HepG2 (cell line): ENCODE data around the gene FLYWCH1. TPM values are rescaled to one million over a fixed set of nuclear protein-coding genes. Genes with fewer than 3 reads are reported as not detected.

Source experiments
- ARNTL ChIP-seq: sonication (generic); formaldehyde crosslinking; IDR thresholded peaks from 2 replicates; pipeline ENCODE4 v1.4.0; 2020; ENCODE audit warnings: mild to moderate bottlenecking, missing genetic modification reagents
- ATF7-NPFF ChIP-seq: sonication (generic); formaldehyde crosslinking; IDR thresholded peaks from 2 replicates; pipeline ENCODE4 v1.8.1; 2023; ENCODE audit warnings: mild to moderate bottlenecking, low read depth, missing genetic modification reagents, moderate library complexity
- DMAP1 ChIP-seq: IDR thresholded peaks from 2 replicates; pipeline ENCODE4 v1.6.1; 2016
- DNMT3B ChIP-seq: conservative IDR thresholded peaks from 2 replicates; pipeline ENCODE4 v1.6.1; 2016; ENCODE audit warnings: missing biosample characterization, control low read depth
- E2F2 ChIP-seq: sonication (generic); formaldehyde crosslinking; IDR thresholded peaks from 2 replicates; pipeline ENCODE4 v1.4.0; 2020; ENCODE audit warnings: missing genetic modification reagents, borderline replicate concordance
- HMG20A ChIP-seq: IDR thresholded peaks from 2 replicates; pipeline ENCODE4 v1.6.1; 2016; ENCODE audit warnings: borderline replicate concordance
- MED13 ChIP-seq: sonication (generic); formaldehyde crosslinking; IDR thresholded peaks from 2 replicates; pipeline ENCODE4 v1.5.0; 2020; ENCODE audit warnings: missing genetic modification reagents
- NR2F2 ChIP-seq: IDR thresholded peaks from 2 replicates; pipeline ENCODE4 v1.6.1; 2012; ENCODE audit warnings: low read depth, inconsistent platforms, borderline replicate concordance
- PAF1 ChIP-seq: IDR thresholded peaks from 2 replicates; pipeline ENCODE4 v1.6.1; 2016; ENCODE audit warnings: missing genetic modification reagents, missing compliant biosample characterization
- PTBP1 ChIP-seq: fragments of 200-400 bp; formaldehyde crosslinking; IDR thresholded peaks from 2 replicates; pipeline ENCODE4 v1.6.1; 2018; ENCODE audit warnings: low read length, low read depth; ENCODE audit not compliant: poor library complexity, severe bottlenecking
- SIN3A ChIP-seq: IDR thresholded peaks from 2 replicates; pipeline ENCODE4 v1.6.1; 2011; ENCODE audit warnings: low read depth, mild to moderate bottlenecking, control low read depth, low read length, borderline replicate concordance
- SP140L ChIP-seq: sonication (generic); formaldehyde crosslinking; IDR thresholded peaks from 2 replicates; pipeline ENCODE4 v1.4.0; 2020; ENCODE audit warnings: missing genetic modification reagents, borderline replicate concordance
- TAF1 ChIP-seq: sonication (generic); formaldehyde crosslinking; IDR thresholded peaks from 2 replicates; pipeline ENCODE4 v1.4.0; 2020; ENCODE audit warnings: missing genetic modification reagents
- ZBTB38 ChIP-seq: sonication (generic); formaldehyde crosslinking; IDR thresholded peaks from 2 replicates; pipeline ENCODE4 v1.5.1; 2020; ENCODE audit warnings: mild to moderate bottlenecking, missing genetic modification reagents
- ZFP41 ChIP-seq: sonication (generic); formaldehyde crosslinking; IDR thresholded peaks from 2 replicates; pipeline ENCODE4 v1.4.0; 2020; ENCODE audit warnings: mild to moderate bottlenecking, missing genetic modification reagents, borderline replicate concordance
- ZNF264 ChIP-seq: sonication (generic); formaldehyde crosslinking; IDR thresholded peaks from 2 replicates; pipeline ENCODE4 v1.4.0; 2020; ENCODE audit warnings: missing genetic modification reagents
- ZNF484 ChIP-seq: sonication (generic); formaldehyde crosslinking; IDR thresholded peaks from 2 replicates; pipeline ENCODE4 v1.5.1; 2020; ENCODE audit warnings: mild to moderate bottlenecking, low read depth, missing genetic modification reagents, borderline replicate concordance
- ZNF746 ChIP-seq: sonication (generic); formaldehyde crosslinking; IDR thresholded peaks from 2 replicates; pipeline ENCODE4 v1.8.0; 2022; ENCODE audit warnings: mild to moderate bottlenecking, missing genetic modification reagents
- polyA plus RNA-seq, 8 experiments: library from polyadenylated mRNA; depleted of rRNA in 3 of 8; stranded (reverse) in 7 of 8; unstranded in 1 of 8; fragments of >200 nt; fragmentation: Illumina TruSeq in 4 of 8; extraction: Trizol in 4 of 8; gene quantifications; 2 replicates each; pipeline versions ENCODE4 v1.2.1 to v1.2.3, GENCODE V29; 2011 to 2016; ENCODE audit warnings: low read depth in 4 of 8, missing spikeins in 1 of 8, mixed read lengths in 1 of 8; ENCODE audit not compliant: insufficient read depth in 1 of 8
- total RNA-seq, 5 experiments: library from RNA; depleted of rRNA; stranded (reverse); fragments of >200 nt; fragmentation: Illumina TruSeq; extraction: Trizol; gene quantifications; 2 replicates each; pipeline ENCODE4 v1.2.3, GENCODE V29; 2016; ENCODE audit warnings: low read depth in 1 of 5
- TF ChIP-seq, protein P1 (sequence below): sonication (generic); formaldehyde crosslinking; IDR thresholded peaks from 2 replicates; pipeline ENCODE4 v1.9.0; 2021; ENCODE audit warnings: missing genetic modification reagents, borderline replicate concordance
- TF ChIP-seq, protein P2 (sequence below): IDR thresholded peaks from 2 replicates; pipeline ENCODE4 v1.6.1; 2018; ENCODE audit warnings: missing genetic modification reagents, mild to moderate bottlenecking, missing compliant biosample characterization
- TF ChIP-seq, protein P3 (sequence below): sonication (generic); formaldehyde crosslinking; IDR thresholded peaks from 2 replicates; pipeline ENCODE4 v1.4.0; 2020; ENCODE audit warnings: missing genetic modification reagents, borderline replicate concordance

The FLYWCH1 gene
- total and polyA plus RNA-seq, 2 of the 13 experiments (the other 11 are each of a cell fraction or from before 2014, with no cell fraction given) = 7.3 to 12.4 TPM

DNA sequence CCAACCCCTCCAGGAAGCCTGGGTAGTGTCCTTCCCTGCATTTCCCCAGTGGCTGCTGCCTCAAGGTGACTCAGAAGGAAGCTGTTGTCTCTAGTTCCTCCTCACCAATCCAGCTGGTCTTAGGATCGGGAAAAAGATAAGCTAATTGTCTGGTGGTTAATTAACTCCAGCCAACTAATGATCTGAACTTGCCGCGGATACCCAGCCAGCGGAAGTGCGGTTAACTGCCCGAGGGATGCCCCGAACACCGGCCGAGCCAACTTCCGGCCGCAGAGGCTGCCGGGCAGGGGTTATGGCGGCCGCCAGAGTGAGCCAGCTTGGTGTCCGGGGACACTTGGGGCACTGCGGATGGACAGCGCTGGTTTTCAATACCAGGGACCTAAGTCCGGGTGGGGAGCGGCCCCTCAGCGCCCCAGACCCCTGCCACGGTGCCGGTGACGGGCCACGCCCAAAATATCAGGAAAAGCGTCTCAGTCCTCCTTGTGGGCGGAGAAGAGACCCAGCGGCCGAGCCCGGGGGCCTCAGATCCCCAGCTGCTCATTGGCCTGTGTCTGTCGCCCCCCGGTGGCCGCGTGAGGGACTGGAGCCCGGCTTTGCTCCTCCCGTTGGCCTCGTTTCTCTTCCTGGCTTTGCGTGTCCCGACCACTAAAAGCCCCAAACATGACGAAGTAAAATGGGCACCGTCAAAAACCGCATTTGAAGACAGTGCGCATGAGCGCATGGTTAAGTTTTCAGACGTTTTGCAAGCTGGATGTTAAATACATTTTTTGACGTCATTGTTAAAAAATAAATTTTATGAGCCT lies 43.5 kb upstream of the FLYWCH1 start (continued):
- TF ChIP-seq SIN3A (no peak), TAF1 (CRISPR knock-in tag) (peak; percentile 93), DNMT3B (no peak), ZNF264 (CRISPR knock-in tag) (peak; percentile 79), ZBTB38 (CRISPR knock-in tag) (peak; percentile 73; the same call in 1 of the 2 replicates), PTBP1 (no peak), NR2F2 (peak; percentile 46; the same call in 1 of the 2 replicates), DMAP1 (CRISPR knock-in tag) (peak; percentile 88; the same call in 1 of the 2 replicates), ATF7-NPFF (CRISPR knock-in tag) (peak; percentile 48; the same call in 1 of the 2 replicates), ZNF746 (CRISPR knock-in tag) (no peak; the same call in 1 of the 2 replicates), SP140L (0 out of 2 replicates have a peak, but pooled peaks have one; percentile 54), ARNTL (CRISPR knock-in tag) (no peak), ZFP41 (CRISPR knock-in tag) (no peak), MED13 (CRISPR knock-in tag) (no peak), PAF1 (CRISPR knock-in tag) (no peak), ZNF484 (CRISPR knock-in tag) (no peak), E2F2 (CRISPR knock-in tag) (no peak), HMG20A (CRISPR knock-in tag) (no peak)
- TF ChIP-seq, protein P1, sequence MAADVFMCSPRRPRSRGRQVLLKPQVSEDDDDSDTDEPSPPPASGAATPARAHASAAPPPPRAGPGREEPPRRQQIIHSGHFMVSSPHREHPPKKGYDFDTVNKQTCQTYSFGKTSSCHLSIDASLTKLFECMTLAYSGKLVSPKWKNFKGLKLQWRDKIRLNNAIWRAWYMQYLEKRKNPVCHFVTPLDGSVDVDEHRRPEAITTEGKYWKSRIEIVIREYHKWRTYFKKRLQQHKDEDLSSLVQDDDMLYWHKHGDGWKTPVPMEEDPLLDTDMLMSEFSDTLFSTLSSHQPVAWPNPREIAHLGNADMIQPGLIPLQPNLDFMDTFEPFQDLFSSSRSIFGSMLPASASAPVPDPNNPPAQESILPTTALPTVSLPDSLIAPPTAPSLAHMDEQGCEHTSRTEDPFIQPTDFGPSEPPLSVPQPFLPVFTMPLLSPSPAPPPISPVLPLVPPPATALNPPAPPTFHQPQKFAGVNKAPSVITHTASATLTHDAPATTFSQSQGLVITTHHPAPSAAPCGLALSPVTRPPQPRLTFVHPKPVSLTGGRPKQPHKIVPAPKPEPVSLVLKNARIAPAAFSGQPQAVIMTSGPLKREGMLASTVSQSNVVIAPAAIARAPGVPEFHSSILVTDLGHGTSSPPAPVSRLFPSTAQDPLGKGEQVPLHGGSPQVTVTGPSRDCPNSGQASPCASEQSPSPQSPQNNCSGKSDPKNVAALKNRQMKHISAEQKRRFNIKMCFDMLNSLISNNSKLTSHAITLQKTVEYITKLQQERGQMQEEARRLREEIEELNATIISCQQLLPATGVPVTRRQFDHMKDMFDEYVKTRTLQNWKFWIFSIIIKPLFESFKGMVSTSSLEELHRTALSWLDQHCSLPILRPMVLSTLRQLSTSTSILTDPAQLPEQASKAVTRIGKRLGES (CRISPR knock-in tag) = no peak
- TF ChIP-seq, protein P2, sequence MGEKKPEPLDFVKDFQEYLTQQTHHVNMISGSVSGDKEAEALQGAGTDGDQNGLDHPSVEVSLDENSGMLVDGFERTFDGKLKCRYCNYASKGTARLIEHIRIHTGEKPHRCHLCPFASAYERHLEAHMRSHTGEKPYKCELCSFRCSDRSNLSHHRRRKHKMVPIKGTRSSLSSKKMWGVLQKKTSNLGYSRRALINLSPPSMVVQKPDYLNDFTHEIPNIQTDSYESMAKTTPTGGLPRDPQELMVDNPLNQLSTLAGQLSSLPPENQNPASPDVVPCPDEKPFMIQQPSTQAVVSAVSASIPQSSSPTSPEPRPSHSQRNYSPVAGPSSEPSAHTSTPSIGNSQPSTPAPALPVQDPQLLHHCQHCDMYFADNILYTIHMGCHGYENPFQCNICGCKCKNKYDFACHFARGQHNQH (CRISPR knock-in tag) = peak; percentile 80
- TF ChIP-seq, protein P3, sequence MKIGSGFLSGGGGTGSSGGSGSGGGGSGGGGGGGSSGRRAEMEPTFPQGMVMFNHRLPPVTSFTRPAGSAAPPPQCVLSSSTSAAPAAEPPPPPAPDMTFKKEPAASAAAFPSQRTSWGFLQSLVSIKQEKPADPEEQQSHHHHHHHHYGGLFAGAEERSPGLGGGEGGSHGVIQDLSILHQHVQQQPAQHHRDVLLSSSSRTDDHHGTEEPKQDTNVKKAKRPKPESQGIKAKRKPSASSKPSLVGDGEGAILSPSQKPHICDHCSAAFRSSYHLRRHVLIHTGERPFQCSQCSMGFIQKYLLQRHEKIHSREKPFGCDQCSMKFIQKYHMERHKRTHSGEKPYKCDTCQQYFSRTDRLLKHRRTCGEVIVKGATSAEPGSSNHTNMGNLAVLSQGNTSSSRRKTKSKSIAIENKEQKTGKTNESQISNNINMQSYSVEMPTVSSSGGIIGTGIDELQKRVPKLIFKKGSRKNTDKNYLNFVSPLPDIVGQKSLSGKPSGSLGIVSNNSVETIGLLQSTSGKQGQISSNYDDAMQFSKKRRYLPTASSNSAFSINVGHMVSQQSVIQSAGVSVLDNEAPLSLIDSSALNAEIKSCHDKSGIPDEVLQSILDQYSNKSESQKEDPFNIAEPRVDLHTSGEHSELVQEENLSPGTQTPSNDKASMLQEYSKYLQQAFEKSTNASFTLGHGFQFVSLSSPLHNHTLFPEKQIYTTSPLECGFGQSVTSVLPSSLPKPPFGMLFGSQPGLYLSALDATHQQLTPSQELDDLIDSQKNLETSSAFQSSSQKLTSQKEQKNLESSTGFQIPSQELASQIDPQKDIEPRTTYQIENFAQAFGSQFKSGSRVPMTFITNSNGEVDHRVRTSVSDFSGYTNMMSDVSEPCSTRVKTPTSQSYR = no peak
